GM21737 (cell line): Measurements from ENCODE around the gene BIRC5.
A peak's percentile ranks its signal among the peaks of the same experiment; 100 is the strongest.

Experiments used
- ATAC-seq: cut with Tn5 transposase; IDR thresholded peaks from one replicate; pipeline ENCODE4 v1.9.1; 2021; ENCODE audit warnings: mild to moderate bottlenecking, moderate library complexity; ENCODE audit not compliant: unreplicated experiment

The BIRC5 gene

GRCh38 chr17:78183916-78184315, 30.1 kb upstream of the BIRC5 start:
- ATAC-seq = no peak

DNA sequence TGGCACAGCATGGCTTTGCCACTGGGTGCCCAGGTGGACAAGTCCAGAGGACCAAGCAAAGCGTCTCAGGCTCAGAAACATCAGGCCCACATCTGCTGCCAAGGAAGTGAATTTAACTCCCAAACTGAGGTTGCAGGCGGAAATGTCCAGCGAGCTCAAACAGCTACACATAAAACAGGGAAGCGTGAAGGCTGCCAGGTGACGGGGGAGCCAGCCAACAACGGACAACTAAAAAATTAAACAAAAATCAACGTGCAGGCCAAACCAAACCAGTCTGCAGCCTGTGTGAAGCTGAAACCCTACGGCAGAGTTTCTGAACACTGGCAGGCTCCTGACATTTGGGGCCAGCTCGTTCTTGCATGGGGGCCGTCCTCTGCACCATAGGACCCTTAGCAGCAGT, 29.7 kb upstream of the BIRC5 start:
- ATAC-seq = no peak

DNA sequence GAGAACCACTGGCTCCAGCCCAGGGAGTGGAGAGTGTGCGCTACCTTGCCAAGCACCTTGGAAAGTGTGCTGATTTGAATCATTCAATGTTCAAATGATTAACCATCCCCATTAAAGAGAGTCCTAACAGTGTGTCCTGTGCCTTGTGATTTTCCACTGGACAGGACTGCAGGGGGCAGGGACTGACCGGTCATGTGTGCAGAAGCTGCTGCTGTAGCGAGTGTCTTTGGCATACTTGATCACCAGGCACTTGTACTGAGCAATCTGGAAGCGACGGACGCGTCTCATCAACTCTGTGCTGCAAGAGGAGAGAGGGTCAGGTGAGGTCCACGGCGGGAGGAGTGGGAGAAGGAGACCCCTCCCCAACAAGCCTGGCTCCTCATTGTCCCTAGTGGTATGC, 29.2 kb upstream of the BIRC5 start:
- ATAC-seq = no peak

GRCh38 chr17:78185981-78186691, 27.9 kb upstream of the BIRC5 start:
- no peak for ATAC-seq

- peak; percentile 86 for ATAC-seq
Measured at GRCh38 chr17:78186692-78187595, 27.1 kb upstream of the BIRC5 start, which contains the start of the genes AFMID and TK1. TSS of gene AFMID (plus strand) at chr17:78187362. CDS start at chr17:78187371, 9 bp downstream. TSS of gene TK1 (minus strand) at chr17:78187052. CDS start at chr17:78186994, 58 bp downstream.

DNA sequence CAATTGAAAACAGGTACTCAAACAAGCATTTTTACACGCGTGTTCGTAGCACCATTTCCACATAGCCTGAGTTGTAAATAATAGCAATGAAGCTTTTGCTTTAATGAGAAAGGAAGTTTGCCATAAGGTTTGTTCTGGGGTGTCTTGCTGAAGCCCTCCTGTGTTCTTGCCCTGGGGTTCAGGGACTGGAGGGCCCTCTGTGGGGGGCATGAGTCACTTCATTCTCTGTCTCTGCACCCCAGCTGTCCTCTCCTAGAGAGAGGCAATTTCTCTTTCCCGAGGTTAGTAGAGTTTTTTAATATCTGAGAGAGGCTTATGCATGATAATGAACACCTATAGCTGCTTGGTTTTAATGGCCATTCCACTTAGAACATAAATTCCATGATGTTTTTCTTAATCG, 17.3 kb upstream of the BIRC5 start:
- no peak for ATAC-seq

DNA sequence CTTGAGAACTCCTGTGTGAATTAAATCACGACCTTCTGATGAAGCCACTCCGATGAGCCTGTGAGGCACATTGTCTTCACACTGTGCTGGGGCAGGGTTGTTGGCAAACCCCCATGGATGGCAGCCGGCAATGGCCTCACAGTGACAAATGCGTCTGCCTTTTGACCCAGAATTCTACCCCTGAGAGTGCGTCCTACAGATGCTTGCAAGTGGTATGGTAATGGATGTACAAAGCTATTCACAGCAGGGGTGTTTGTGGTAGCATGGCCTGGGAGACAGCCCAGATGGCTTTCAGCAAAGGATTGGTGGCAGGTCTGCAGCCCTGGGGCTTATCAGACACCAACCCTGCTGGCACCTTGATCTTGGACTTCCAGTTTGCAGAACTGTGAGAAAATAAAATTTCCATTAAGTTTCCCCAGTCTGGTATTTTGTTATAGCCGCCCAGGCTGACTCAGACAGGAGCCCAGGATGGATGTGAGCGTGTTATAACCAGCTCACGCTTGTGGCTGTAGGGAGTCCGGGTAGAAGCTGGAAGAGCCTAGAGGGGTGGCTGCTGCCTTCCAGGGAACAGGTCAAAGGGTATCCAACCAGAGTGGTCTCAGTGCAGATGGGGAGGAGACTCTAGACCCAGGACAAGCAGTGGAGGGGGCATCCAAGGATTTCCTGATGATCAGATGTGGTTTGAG, 16.8 kb upstream of the BIRC5 start:
- ATAC-seq = no peak

- no peak for ATAC-seq
Measured at GRCh38 chr17:78200451-78200850, 13.6 kb upstream of the BIRC5 start.

- no peak for ATAC-seq
Measured at GRCh38 chr17:78202666-78203065, 11.4 kb upstream of the BIRC5 start.

GRCh38 chr17:78204387-78205123, 9.5 kb upstream of the BIRC5 start:
- no peak for ATAC-seq

- no peak for ATAC-seq
Measured at GRCh38 chr17:78205124-78205775, 8.8 kb upstream of the BIRC5 start.

DNA sequence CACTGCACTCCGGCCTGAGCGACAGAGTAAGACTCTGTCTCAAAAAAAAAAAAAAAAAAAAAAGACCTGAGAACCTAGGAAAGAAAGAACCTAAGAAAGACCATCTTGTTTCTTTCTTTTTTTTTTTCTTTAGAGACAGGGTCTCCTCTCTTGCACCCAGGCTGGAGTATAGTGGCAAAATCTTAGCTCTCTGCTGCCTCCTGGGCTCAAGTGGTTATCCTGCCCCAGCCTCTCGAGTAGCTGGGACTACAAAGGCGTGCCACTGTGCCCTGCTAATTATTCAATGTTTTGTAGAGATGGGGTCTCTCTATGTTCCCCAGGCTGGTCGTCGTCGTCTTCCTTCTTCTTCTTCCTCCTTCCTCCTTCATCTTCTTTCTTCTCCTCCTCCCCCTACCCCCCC, 7.8 kb upstream of the BIRC5 start:
- ATAC-seq = no peak

- no peak for ATAC-seq
Measured at GRCh38 chr17:78208486-78208885, 5.6 kb upstream of the BIRC5 start.

GRCh38 chr17:78210111-78210510, 3.9 kb upstream of the BIRC5 start:
- no peak for ATAC-seq

- no peak for ATAC-seq
Measured at GRCh38 chr17:78211032-78211431, 3.0 kb upstream of the BIRC5 start.

GRCh38 chr17:78214706-78215061, 631 bp downstream of the BIRC5 start:
- ATAC-seq = no peak

DNA sequence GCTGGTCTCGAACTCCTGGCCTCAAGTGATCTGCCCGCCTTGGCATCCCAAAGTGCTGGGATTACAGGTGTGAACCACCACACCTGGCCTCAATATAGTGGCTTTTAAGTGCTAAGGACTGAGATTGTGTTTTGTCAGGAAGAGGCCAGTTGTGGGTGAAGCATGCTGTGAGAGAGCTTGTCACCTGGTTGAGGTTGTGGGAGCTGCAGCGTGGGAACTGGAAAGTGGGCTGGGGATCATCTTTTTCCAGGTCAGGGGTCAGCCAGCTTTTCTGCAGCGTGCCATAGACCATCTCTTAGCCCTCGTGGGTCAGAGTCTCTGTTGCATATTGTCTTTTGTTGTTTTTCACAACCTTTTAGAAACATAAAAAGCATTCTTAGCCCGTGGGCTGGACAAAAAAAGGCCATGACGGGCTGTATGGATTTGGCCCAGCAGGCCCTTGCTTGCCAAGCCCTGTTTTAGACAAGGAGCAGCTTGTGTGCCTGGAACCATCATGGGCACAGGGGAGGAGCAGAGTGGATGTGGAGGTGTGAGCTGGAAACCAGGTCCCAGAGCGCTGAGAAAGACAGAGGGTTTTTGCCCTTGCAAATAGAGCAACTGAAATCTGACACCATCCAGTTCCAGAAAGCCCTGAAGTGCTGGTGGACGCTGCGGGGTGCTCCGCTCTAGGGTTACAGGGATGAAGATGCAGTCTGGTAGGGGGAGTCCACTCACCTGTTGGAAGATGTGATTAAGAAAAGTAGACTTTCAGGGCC, 5.5 kb downstream of the BIRC5 start:
- no peak for ATAC-seq

GRCh38 chr17:78223061-78223460, 9.0 kb downstream of the BIRC5 start:
- no peak for ATAC-seq

GRCh38 chr17:78223765-78224164, 9.7 kb downstream of the BIRC5 start:
- no peak for ATAC-seq
